Measurements from ENCODE around the gene LRRC42.

The LRRC42 gene

GRCh38 chr1:54009406-54009805 is 63.3 kb downstream of the LRRC42 start:
- DNase-seq, result no peak

- no peak for DNase-seq
These were observed 64.4 kb downstream of the LRRC42 start for GRCh38 chr1:54010415-54011117.

GRCh38 chr1:54011316-54012007 is 65.3 kb downstream of the LRRC42 start:
- no peak for DNase-seq

- DNase-seq, result no peak
These were observed 65.8 kb downstream of the LRRC42 start for GRCh38 chr1:54012008-54012325.

GRCh38 chr1:54012863-54013262 is 66.7 kb downstream of the LRRC42 start:
- DNase-seq, result no peak

GRCh38 chr1:54013393-54014008 is 67.4 kb downstream of the LRRC42 start:
- no peak for DNase-seq

- no peak for DNase-seq
These were observed 68.0 kb downstream of the LRRC42 start for GRCh38 chr1:54014009-54014629.

GRCh38 chr1:54016343-54017282 is 70.5 kb downstream of the LRRC42 start:
- no peak for DNase-seq

Measured in activated CD4-positive, alpha-beta T cell treated with anti-CD3 and anti-CD28 coated beads, Interleukin-2, amount 50 U/mL, for 48 hours (primary cell).